GM06990 (cell line): ENCODE measurements around the gene ITGA6.

Source experiments
- DNase-seq: peaks from one replicate; pipeline ENCODE4 v3.0.0-alpha.2; 2011; ENCODE audit not compliant: insufficient read length; ENCODE audit errors: extremely low read depth
- H3K27me3 ChIP-seq: replicated peaks from 2 replicates; pipeline ENCODE4 v1.6.0; 2011; ENCODE audit warnings: low read length; ENCODE audit not compliant: control insufficient read depth, insufficient read depth
- H3K36me3 ChIP-seq: 2 replicates; pipeline ENCODE4 v1.5.1; 2011; ENCODE audit warnings: low read length; ENCODE audit not compliant: control insufficient read depth, insufficient read depth
- H3K4me3 ChIP-seq: replicated peaks from 2 replicates; pipeline ENCODE4 v1.5.1; 2011; ENCODE audit warnings: low read depth, mild to moderate bottlenecking, control low read depth, low read length
- CTCF ChIP-seq: IDR thresholded peaks from 2 replicates; pipeline ENCODE4 v1.5.1; 2011; ENCODE audit warnings: low read length, control low read depth, mild to moderate bottlenecking, inconsistent platforms; ENCODE audit not compliant: insufficient read depth, poor library complexity, severe bottlenecking

ITGA6 gene

GRCh38 chr2:172455121-172455515 lies 27.7 kb downstream of the ITGA6 start:
- DNase-seq, result no peak
- no peak overlapping the region for H3K4me3 ChIP-seq
- H3K27me3 ChIP-seq, result no peaks in the 10 kb centered on the region; the same call in 1 of the 2 replicates
- H3K36me3 ChIP-seq, result no peaks in the 10 kb centered on the region
- no peak for TF ChIP-seq CTCF

GRCh38 chr2:172456002-172456401 lies 28.6 kb downstream of the ITGA6 start:
- no peak for TF ChIP-seq CTCF
- H3K4me3 ChIP-seq, result no peak overlapping the region
- H3K27me3 ChIP-seq, result no peaks in the 10 kb centered on the region; the same call in 1 of the 2 replicates
- DNase-seq, result no peak
- H3K36me3 ChIP-seq, result no peaks in the 10 kb centered on the region

GRCh38 chr2:172457536-172457935 lies 30.1 kb downstream of the ITGA6 start:
- H3K36me3 ChIP-seq, result no peaks in the 10 kb centered on the region
- peaks cover 1% of the 10 kb centered on the region for H3K27me3 ChIP-seq
- DNase-seq, result no peak
- H3K4me3 ChIP-seq, result no peak overlapping the region
- no peak for TF ChIP-seq CTCF

- no peak overlapping the region for H3K4me3 ChIP-seq
- peaks cover 1% of the 10 kb centered on the region for H3K27me3 ChIP-seq
- DNase-seq, result no peak
- no peak for TF ChIP-seq CTCF
- H3K36me3 ChIP-seq, result no peaks in the 10 kb centered on the region
These were observed 31.3 kb downstream of the ITGA6 start for GRCh38 chr2:172458561-172459124.

- no peak for DNase-seq
These were observed 33.4 kb downstream of the ITGA6 start for GRCh38 chr2:172460780-172461201.

More at GRCh38 chr2:172460780-172461201, 33.4 kb downstream of the ITGA6 start:
- Histone ChIP-seq H3K36me3 (no peaks in the 10 kb centered on the region), H3K4me3 (no peak overlapping the region), H3K27me3 (peaks cover 1% of the 10 kb centered on the region)
- TF ChIP-seq CTCF, result no peak
